GM12891 (cell line): Measurements from ENCODE around the gene SPACA4.

Source experiments
- POLR2A ChIP-seq: IDR thresholded peaks from 2 replicates; pipeline ENCODE4 v1.6.1; 2011; ENCODE audit warnings: low read depth, low read length, control low read depth
- POLR2AphosphoS5 ChIP-seq: IDR thresholded peaks from 2 replicates; pipeline ENCODE4 v1.6.1; 2011; ENCODE audit warnings: low read depth, low read length, control low read depth
- SPI1 ChIP-seq: IDR thresholded peaks from 2 replicates; pipeline ENCODE4 v1.6.1; 2011; ENCODE audit warnings: low read depth, low read length, control low read depth
- TAF1 ChIP-seq: IDR thresholded peaks from 2 replicates; pipeline ENCODE4 v1.6.1; 2011; ENCODE audit warnings: low read depth, low read length, control low read depth

DNA sequence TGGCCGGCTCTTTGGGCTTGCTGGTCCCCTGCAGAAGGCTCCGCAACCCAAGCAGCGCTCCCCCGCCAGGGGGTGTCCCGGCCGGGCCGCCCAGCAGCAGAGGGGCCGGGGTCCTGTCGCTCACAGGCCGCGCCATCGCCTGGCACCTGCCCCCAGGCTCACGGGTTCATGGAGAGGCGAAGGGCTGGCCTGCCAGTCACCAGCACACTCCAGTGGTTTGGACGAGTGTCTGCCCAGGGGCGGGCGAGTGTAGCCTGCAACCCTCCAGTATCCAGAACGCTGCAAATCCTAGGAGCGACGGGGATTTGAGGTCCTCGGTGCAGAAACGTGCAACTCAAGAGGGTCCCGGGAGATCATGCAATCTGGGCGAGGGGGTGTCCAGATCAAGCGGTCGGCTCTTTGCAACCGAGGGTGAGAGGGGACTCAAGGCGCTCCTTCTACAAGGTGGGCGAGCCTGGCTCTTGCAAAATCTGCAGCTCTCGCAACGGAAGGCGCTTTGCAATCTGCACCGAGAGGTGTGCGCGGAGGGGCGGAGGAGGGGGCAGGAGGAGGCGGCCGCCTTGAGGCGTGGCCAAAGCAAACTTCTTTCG is 30.4 kb downstream of the SPACA4 start, which contains the start of gene DBP:
- TF ChIP-seq TAF1 = no peak
- TF ChIP-seq POLR2A = no peak
- TF ChIP-seq POLR2AphosphoS5 = no peak
- TF ChIP-seq SPI1 = no peak
